A549 (cell line): Measurements from ENCODE around the gene NUDT6. TPM values are rescaled to one million over a fixed set of nuclear protein-coding genes. Genes with fewer than 3 reads are reported as not detected.

Experiments used
- ATAC-seq, 2 experiments: fragments of 200-7000 bp in 1 of 2; fragments of >200 bp in 1 of 2; cut with Nextera tagmentation in 1 of 2; cut with Tn5 transposase in 1 of 2; 3 replicates each; pipeline versions ENCODE4 v1.8.0 to v1.9.1; 2018 to 2020; ENCODE audit warnings: mild to moderate bottlenecking in 1 of 2, moderate library complexity in 1 of 2
- CTCF ChIA-PET: fragments of 300-600 bp; sonication (Branson Sonifier 250); formaldehyde crosslinking; extraction: SDS; loops from one replicate; lab custom pipeline; 2021; ENCODE audit warnings: antibody characterized with exemption, inconsistent platforms; lab: Yijun Ruan, JAX
- POLR2A ChIA-PET: fragments of 350-600 bp; formaldehyde crosslinking; extraction: SDS; loops from one replicate; lab custom pipeline; 2021; ENCODE audit warnings: antibody characterized with exemption, inconsistent platforms; lab: Yijun Ruan, JAX
- DNase-seq, 2 experiments: peaks; one replicate each; pipeline versions ENCODE4 v3.0.0 to v3.0.0-alpha.2; 2011 to 2016; ENCODE audit warnings: low read depth in 1 of 2, low spot score in 1 of 2
- FAIRE-seq: peaks from 2 replicates; lab custom pipeline; 2011; peaks lifted over from hg19 to GRCh38; lab: Jason Lieb, UNC
- H3K27ac ChIP-seq, 2 experiments: fragments of >200 bp; sonication (Bioruptor Twin); formaldehyde crosslinking; 3 replicates each; pipeline ENCODE4 v1.5.1; 2016 to 2017
- H3K4me1 ChIP-seq: fragments of >200 bp; sonication (Bioruptor Twin); formaldehyde crosslinking; 3 replicates; pipeline ENCODE4 v1.6.1; 2016
- H3K4me2 ChIP-seq: fragments of >200 bp; sonication (Bioruptor Twin); formaldehyde crosslinking; 3 replicates; pipeline ENCODE4 v1.6.1; 2016
- H3K4me3 ChIP-seq: fragments of >200 bp; sonication (Bioruptor Twin); formaldehyde crosslinking; 3 replicates; pipeline ENCODE4 v1.5.1; 2016
- H3K9me3 ChIP-seq: fragments of >200 bp; sonication (Bioruptor Twin); formaldehyde crosslinking; 3 replicates; pipeline ENCODE4 v1.6.1; 2016
- BHLHE40 ChIP-seq: IDR thresholded peaks from 2 replicates; pipeline ENCODE4 v1.6.1; 2012; ENCODE audit warnings: low read depth, low read length, inconsistent platforms
- CBX8 ChIP-seq: fragments of 200-600 bp; sonication (generic); IDR thresholded peaks from 2 replicates; pipeline ENCODE4 v1.6.1; 2016
- CEBPB ChIP-seq, 2 experiments: fragments of >200 bp in 1 of 2; sonication (Bioruptor Twin) in 1 of 2; formaldehyde crosslinking in 1 of 2; IDR thresholded peaks; 2 replicates each; pipeline ENCODE4 v1.6.1; 2012 to 2016
- CHD4 ChIP-seq: fragments of 200-600 bp; sonication (generic); IDR thresholded peaks from 2 replicates; pipeline ENCODE4 v1.6.1; 2016; ENCODE audit warnings: antibody characterized with exemption, mild to moderate bottlenecking, borderline replicate concordance
- EP300 ChIP-seq, 2 experiments: fragments of >200 bp; sonication (Bioruptor Twin); formaldehyde crosslinking; IDR thresholded peaks; 2 replicates in 1 of 2; 3 replicates in 1 of 2; pipeline ENCODE4 v1.6.1; 2016 to 2017
- GATA3 ChIP-seq: IDR thresholded peaks from 2 replicates; pipeline ENCODE4 v1.6.1; 2012; ENCODE audit warnings: borderline replicate concordance
- HOXA7 ChIP-seq: fragments of 250-450 bp; sonication (Bioruptor Pico); IDR thresholded peaks from 2 replicates; pipeline ENCODE4 v1.5.0; 2020; ENCODE audit warnings: mild to moderate bottlenecking, moderate library complexity
- HOXB13 ChIP-seq: fragments of 250-450 bp; sonication (Bioruptor Pico); IDR thresholded peaks from 2 replicates; pipeline ENCODE4 v1.5.0; 2020; ENCODE audit warnings: low read depth, mild to moderate bottlenecking, moderate library complexity
- JUN ChIP-seq, 2 experiments: fragments of >200 bp; sonication (Bioruptor Twin); formaldehyde crosslinking; IDR thresholded peaks; 2 replicates in 1 of 2; 3 replicates in 1 of 2; pipeline ENCODE4 v1.6.1; 2016 to 2017
- KDM1A ChIP-seq: fragments of 200-600 bp; sonication (generic); IDR thresholded peaks from 2 replicates; pipeline ENCODE4 v1.6.1; 2016; ENCODE audit warnings: low read depth, mild to moderate bottlenecking
- KDM5A ChIP-seq: fragments of 200-600 bp; sonication (generic); IDR thresholded peaks from 2 replicates; pipeline ENCODE4 v1.6.1; 2016; ENCODE audit warnings: antibody characterized with exemption, mild to moderate bottlenecking
- MAFK ChIP-seq: fragments of 450-650 bp; IDR thresholded peaks from 2 replicates; pipeline ENCODE4 v1.6.1; 2014; ENCODE audit not compliant: partially characterized antibody
- MAZ ChIP-seq: fragments of 150-350 bp; IDR thresholded peaks from 2 replicates; pipeline ENCODE4 v1.6.1; 2014; ENCODE audit warnings: antibody characterized with exemption, low read depth, low read length, borderline replicate concordance
- MYC ChIP-seq: IDR thresholded peaks from 2 replicates; pipeline ENCODE4 v1.6.1; 2012; ENCODE audit warnings: mild to moderate bottlenecking, inconsistent platforms, low read length, improper control_type of control experiment, borderline replicate concordance
- NFE2L2 ChIP-seq: fragments of 150-350 bp; conservative IDR thresholded peaks from 2 replicates; pipeline ENCODE4 v1.6.1; 2014; ENCODE audit warnings: low read length
- PHF8 ChIP-seq: fragments of 200-600 bp; sonication (generic); IDR thresholded peaks from 2 replicates; pipeline ENCODE4 v1.6.1; 2016; ENCODE audit warnings: low read depth, mild to moderate bottlenecking, antibody characterized with exemption, moderate library complexity, borderline replicate concordance
- POLR2AphosphoS2 ChIP-seq: conservative IDR thresholded peaks from 2 replicates; pipeline ENCODE4 v1.6.1; 2012; ENCODE audit warnings: low read length, improper control_type of control experiment, inconsistent platforms
- RARB ChIP-seq: fragments of 250-450 bp; sonication (Bioruptor Pico); IDR thresholded peaks from 2 replicates; pipeline ENCODE4 v1.8.0; 2021; ENCODE audit warnings: mild to moderate bottlenecking, moderate library complexity
- RCOR1 ChIP-seq: fragments of 150-350 bp; IDR thresholded peaks from 2 replicates; pipeline ENCODE4 v1.6.1; 2014; ENCODE audit warnings: antibody characterized with exemption, low read length, low read depth
- RNF2 ChIP-seq: fragments of 200-600 bp; sonication (generic); IDR thresholded peaks from 2 replicates; pipeline ENCODE4 v1.6.1; 2016; ENCODE audit warnings: low read depth, mild to moderate bottlenecking, antibody characterized with exemption, moderate library complexity, borderline replicate concordance
- SREBF2 ChIP-seq: fragments of 450-650 bp; IDR thresholded peaks from 2 replicates; pipeline ENCODE4 v1.6.1; 2014; ENCODE audit warnings: mild to moderate bottlenecking, moderate library complexity
- TFCP2L1 ChIP-seq: fragments of 250-450 bp; sonication (Bioruptor Pico); IDR thresholded peaks from 2 replicates; pipeline ENCODE4 v1.5.0; 2021; ENCODE audit warnings: mild to moderate bottlenecking
- ZC3H11A ChIP-seq: fragments of 450-650 bp; IDR thresholded peaks from 2 replicates; pipeline ENCODE4 v1.6.1; 2014; ENCODE audit warnings: antibody characterized with exemption, mild to moderate bottlenecking
- ZFP36 ChIP-seq: fragments of 450-650 bp; IDR thresholded peaks from 2 replicates; pipeline ENCODE4 v1.6.1; 2014; ENCODE audit warnings: borderline replicate concordance; ENCODE audit not compliant: partially characterized antibody
- ZNF302 ChIP-seq: fragments of 250-450 bp; sonication (Bioruptor Pico); IDR thresholded peaks from 2 replicates; pipeline ENCODE4 v1.9.0; 2021; ENCODE audit warnings: inconsistent platforms, mild to moderate bottlenecking, moderate library complexity
- WGBS: methylation state at CpG from one replicate; pipeline ENCODE4 v1.1.6; 2017; ENCODE audit errors: missing lambda C conversion rate; 5-methylcytosine and 5-hydroxymethylcytosine counted together
- polyA plus RNA-seq, 4 experiments: library from polyadenylated mRNA; depleted of rRNA in 3 of 4; stranded (reverse); fragments of >200 nt; fragmentation: RNase III in 1 of 4; extraction: RNeasy Plus Mini Kit Qiagen cat#74134 plus additional on column Dnase treatment in 1 of 4; gene quantifications; 2 replicates in 3 of 4; 3 replicates in 1 of 4; pipeline ENCODE4 v1.2.3, GENCODE V29; 2011 to 2017
- TF ChIP-seq, protein P1 (sequence below): fragments of 250-450 bp; sonication (Bioruptor Pico); IDR thresholded peaks from 2 replicates; pipeline ENCODE4 v1.5.0; 2021; ENCODE audit warnings: mild to moderate bottlenecking, moderate library complexity, borderline replicate concordance
- TF ChIP-seq, protein P2 (sequence below): fragments of 200-600 bp; sonication (generic); IDR thresholded peaks from 2 replicates; pipeline ENCODE4 v1.6.1; 2016; ENCODE audit warnings: antibody characterized with exemption, mild to moderate bottlenecking, moderate library complexity
- TF ChIP-seq, protein P3 (sequence below): fragments of 150-350 bp; IDR thresholded peaks from 2 replicates; pipeline ENCODE4 v1.6.1; 2014; ENCODE audit warnings: low read depth, mild to moderate bottlenecking, low read length
- TF ChIP-seq, protein P4 (sequence below): fragments of >200 bp; sonication (Bioruptor Twin); formaldehyde crosslinking; IDR thresholded peaks from 2 replicates; pipeline ENCODE4 v1.6.1; 2016

Gene NUDT6
- polyA plus RNA-seq, 2 of the 4 experiments (the other 2 are of a cell fraction) = 9.9 to 12.7 TPM

DNA sequence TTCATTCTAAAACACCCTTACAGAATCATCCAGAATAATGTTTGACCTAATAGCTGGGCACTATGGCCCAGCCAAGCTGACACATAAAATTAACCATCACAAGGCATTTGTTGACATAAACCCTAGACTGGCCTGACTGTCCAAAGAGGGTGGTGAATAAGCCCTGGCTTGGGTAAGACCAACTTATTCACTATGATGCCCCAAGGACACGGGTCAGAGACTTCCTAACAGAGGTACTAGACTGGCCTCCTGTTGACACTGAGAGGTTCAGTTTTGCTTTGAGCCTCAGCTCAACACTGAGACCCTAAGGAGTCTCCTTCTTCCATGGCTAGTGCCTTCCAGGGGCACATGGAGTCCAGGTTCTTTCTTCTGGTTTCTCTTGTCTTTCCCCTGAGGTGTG, 74.5 kb downstream of the NUDT6 start:
- whole genome bisulfite sequencing = 67% methylated on average over 1 of the region's 1 CpG
- H3K27ac ChIP-seq = peak overlapping the region in 1 of 2 experiments; percentile 32; a peak in 1 of 6 replicates
- H3K4me3 ChIP-seq = no peak overlapping the region
- FAIRE-seq = no peak
- ChIA-PET CTCF (interaction anchor here (0.7 kb wide), 1 partner anchor 117 kb away, joined by 3 read pairs; no protein-coding TSS in a partner anchor), POLR2A (no interaction called here)
- H3K4me1 ChIP-seq = peaks cover 60% of the 10 kb centered on the region
- DNase-seq = no peak
- H3K9me3 ChIP-seq = no peaks in the 10 kb centered on the region
- ATAC-seq = peak in 1 of 2 experiments; percentile 14; a peak in 2 of 6 replicates
- TF ChIP-seq KDM5A (no peak), RCOR1 (no peak), ZC3H11A (no peak), GATA3 (no peak)
- TF ChIP-seq, protein P1, sequence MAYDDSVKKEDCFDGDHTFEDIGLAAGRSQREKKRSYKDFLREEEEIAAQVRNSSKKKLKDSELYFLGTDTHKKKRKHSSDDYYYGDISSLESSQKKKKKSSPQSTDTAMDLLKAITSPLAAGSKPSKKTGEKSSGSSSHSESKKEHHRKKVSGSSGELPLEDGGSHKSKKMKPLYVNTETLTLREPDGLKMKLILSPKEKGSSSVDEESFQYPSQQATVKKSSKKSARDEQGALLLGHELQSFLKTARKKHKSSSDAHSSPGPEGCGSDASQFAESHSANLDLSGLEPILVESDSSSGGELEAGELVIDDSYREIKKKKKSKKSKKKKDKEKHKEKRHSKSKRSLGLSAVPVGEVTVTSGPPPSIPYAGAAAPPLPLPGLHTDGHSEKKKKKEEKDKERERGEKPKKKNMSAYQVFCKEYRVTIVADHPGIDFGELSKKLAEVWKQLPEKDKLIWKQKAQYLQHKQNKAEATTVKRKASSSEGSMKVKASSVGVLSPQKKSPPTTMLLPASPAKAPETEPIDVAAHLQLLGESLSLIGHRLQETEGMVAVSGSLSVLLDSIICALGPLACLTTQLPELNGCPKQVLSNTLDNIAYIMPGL (CRISPR knock-in tag) = no peak
- H3K4me2 ChIP-seq = no peak overlapping the region

DNA sequence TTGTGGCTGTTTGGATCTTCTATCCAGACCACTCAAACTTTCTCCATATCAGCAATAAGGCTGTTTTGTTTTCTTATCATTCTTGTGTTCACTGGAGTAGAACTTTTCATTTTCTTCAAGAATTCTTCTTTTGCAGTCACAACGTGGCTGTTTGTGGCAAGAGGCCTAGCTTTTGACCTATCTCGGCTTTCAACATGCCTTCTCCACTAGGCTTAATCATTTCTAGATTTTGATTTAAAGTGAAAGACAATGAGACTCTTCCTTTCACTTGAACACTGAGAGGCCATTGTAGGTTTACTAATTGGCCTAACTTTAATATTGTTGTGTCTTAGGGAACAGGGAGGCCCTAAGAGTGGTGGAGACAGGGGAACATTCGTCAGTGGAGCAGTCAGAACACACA, 76.6 kb downstream of the NUDT6 start:
- no peaks in the 10 kb centered on the region for H3K9me3 ChIP-seq
- FAIRE-seq (no peak), DNase-seq (no peak)
- CTCF ChIA-PET = interaction anchor here (1.1 kb wide), 1 partner anchor 68 kb away, joined by 3 read pairs; no protein-coding TSS in a partner anchor
- H3K4me2 ChIP-seq = no peak overlapping the region
- POLR2A ChIA-PET = interaction anchor here (1.1 kb wide), 1 partner anchor 9 kb away, joined by 3 read pairs; no protein-coding TSS in a partner anchor
- 73% methylated on average over 3 of the region's 3 CpGs for WGBS
- no peak overlapping the region for H3K4me3 ChIP-seq
- peak overlapping the region in 1 of 2 experiments; percentile 24; a peak in 2 of 6 replicates for H3K27ac ChIP-seq
- peaks cover 66% of the 10 kb centered on the region for H3K4me1 ChIP-seq
- TF ChIP-seq JUN (IDR thresholded peaks at IDR 0.05) = no peak
- no peak for TF ChIP-seq CEBPB (IDR thresholded peaks at IDR 0.05)
- TF ChIP-seq TFCP2L1 = no peak
- no peak for TF ChIP-seq KDM1A
- TF ChIP-seq SREBF2 = no peak
- no peak for TF ChIP-seq CHD4
- no peak for TF ChIP-seq ZNF302
- TF ChIP-seq, all 56 proteins: peak for 0
- no peak for ATAC-seq

DNA sequence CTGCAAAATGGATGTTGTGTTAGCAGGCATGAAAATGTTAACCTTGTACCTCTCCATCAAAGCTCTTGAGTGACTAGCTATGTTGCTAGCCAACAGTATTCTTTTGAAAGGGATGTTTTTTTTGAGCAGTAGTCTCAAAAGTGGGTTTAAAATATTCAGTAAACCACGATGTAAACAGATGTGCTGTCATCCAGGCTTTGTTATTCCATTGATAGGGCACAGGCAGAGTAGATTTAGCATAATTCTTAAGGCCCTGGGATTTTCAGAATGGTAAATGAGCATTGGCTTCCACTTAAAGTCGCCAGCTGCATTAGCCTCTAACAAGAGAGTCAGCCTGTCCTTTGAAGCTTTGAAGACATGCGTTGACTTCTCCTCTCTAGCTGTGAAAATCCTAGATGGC, 77.3 kb downstream of the NUDT6 start:
- ATAC-seq (no peak), DNase-seq (no peak), FAIRE-seq (no peak)
- H3K4me1 ChIP-seq = peaks cover 66% of the 10 kb centered on the region
- 91% methylated on average over 3 of the region's 3 CpGs for WGBS
- H3K9me3 ChIP-seq = no peaks in the 10 kb centered on the region
- no peak for TF ChIP-seq BHLHE40
- TF ChIP-seq GATA3 = no peak
- no peak for TF ChIP-seq MAFK
- no peak for TF ChIP-seq CEBPB (IDR thresholded peaks at IDR 0.05)
- TF ChIP-seq ZFP36 = no peak
- TF ChIP-seq EP300 (IDR thresholded peaks at IDR 0.05) = no peak
- TF ChIP-seq NFE2L2 = no peak
- TF ChIP-seq PHF8 = no peak
- no peak for TF ChIP-seq HOXB13 (CRISPR knock-in tag)
- TF ChIP-seq, protein P2, sequence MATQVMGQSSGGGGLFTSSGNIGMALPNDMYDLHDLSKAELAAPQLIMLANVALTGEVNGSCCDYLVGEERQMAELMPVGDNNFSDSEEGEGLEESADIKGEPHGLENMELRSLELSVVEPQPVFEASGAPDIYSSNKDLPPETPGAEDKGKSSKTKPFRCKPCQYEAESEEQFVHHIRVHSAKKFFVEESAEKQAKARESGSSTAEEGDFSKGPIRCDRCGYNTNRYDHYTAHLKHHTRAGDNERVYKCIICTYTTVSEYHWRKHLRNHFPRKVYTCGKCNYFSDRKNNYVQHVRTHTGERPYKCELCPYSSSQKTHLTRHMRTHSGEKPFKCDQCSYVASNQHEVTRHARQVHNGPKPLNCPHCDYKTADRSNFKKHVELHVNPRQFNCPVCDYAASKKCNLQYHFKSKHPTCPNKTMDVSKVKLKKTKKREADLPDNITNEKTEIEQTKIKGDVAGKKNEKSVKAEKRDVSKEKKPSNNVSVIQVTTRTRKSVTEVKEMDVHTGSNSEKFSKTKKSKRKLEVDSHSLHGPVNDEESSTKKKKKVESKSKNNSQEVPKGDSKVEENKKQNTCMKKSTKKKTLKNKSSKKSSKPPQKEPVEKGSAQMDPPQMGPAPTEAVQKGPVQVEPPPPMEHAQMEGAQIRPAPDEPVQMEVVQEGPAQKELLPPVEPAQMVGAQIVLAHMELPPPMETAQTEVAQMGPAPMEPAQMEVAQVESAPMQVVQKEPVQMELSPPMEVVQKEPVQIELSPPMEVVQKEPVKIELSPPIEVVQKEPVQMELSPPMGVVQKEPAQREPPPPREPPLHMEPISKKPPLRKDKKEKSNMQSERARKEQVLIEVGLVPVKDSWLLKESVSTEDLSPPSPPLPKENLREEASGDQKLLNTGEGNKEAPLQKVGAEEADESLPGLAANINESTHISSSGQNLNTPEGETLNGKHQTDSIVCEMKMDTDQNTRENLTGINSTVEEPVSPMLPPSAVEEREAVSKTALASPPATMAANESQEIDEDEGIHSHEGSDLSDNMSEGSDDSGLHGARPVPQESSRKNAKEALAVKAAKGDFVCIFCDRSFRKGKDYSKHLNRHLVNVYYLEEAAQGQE = no peak
- no peak for TF ChIP-seq RARB (CRISPR knock-in tag)
- TF ChIP-seq HOXA7 (CRISPR knock-in tag) = no peak
- no peak for TF ChIP-seq MYC
- no peak for TF ChIP-seq CBX8
- TF ChIP-seq POLR2AphosphoS2 = no peak
- TF ChIP-seq RNF2 = no peak
- TF ChIP-seq, protein P3, sequence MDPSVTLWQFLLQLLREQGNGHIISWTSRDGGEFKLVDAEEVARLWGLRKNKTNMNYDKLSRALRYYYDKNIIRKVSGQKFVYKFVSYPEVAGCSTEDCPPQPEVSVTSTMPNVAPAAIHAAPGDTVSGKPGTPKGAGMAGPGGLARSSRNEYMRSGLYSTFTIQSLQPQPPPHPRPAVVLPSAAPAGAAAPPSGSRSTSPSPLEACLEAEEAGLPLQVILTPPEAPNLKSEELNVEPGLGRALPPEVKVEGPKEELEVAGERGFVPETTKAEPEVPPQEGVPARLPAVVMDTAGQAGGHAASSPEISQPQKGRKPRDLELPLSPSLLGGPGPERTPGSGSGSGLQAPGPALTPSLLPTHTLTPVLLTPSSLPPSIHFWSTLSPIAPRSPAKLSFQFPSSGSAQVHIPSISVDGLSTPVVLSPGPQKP = no peak
- TF ChIP-seq, protein P4, sequence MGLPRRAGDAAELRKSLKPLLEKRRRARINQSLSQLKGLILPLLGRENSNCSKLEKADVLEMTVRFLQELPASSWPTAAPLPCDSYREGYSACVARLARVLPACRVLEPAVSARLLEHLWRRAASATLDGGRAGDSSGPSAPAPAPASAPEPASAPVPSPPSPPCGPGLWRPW = no peak
- no peak for TF ChIP-seq TFCP2L1
- no peak for TF ChIP-seq MAZ
- ChIA-PET POLR2A (interaction anchor here (1.1 kb wide), 1 partner anchor 9 kb away, joined by 3 read pairs; no protein-coding TSS in a partner anchor), CTCF (interaction anchor here (1.1 kb wide), 1 partner anchor 69 kb away, joined by 3 read pairs; no protein-coding TSS in a partner anchor)
- no peak overlapping the region; a peak in 1 of 6 replicates for H3K27ac ChIP-seq
- no peak overlapping the region for H3K4me3 ChIP-seq
- H3K4me2 ChIP-seq = no peak overlapping the region
